Calu3 (cell line): ENCODE results near the gene DMP1. TPM values are rescaled to one million over a fixed set of nuclear protein-coding genes. Genes with fewer than 3 reads are reported as not detected.
A peak's percentile ranks its signal among the peaks of the same experiment; 100 is the strongest.
"Not testable (repeated sequence)": the region's sequence is repeated elsewhere in the genome, so short reads cannot be mapped to it uniquely, and the experiment has no call there.

Experiments
- BruUV-seq: library from RNA; stranded (reverse); fragments of 400-500 nt; replicated peaks from 2 replicates; lab custom pipeline; 2021; lab: Mats Ljungman, UMichigan
- CTCF ChIA-PET: fragments of 300-600 bp; sonication (Branson Sonifier 250); formaldehyde crosslinking; loops from one replicate; lab custom pipeline; 2022; ENCODE audit warnings: antibody characterized with exemption; lab: Charles Lee
- DNase-seq: peaks from one replicate; pipeline ENCODE4 v3.0.0; 2022
- H3K27ac Mint-ChIP-seq: one replicate; pipeline ENCODE4 v1.8.0; 2022; ENCODE audit warnings: mixed read lengths; ENCODE audit not compliant: unreplicated experiment
- H3K27me3 Mint-ChIP-seq: one replicate; pipeline ENCODE4 v1.8.0; 2022; ENCODE audit warnings: mixed read lengths; ENCODE audit not compliant: unreplicated experiment
- H3K36me3 Mint-ChIP-seq: one replicate; pipeline ENCODE4 v1.8.0; 2022; ENCODE audit warnings: mild to moderate bottlenecking, moderate library complexity, mixed read lengths; ENCODE audit not compliant: insufficient read depth, unreplicated experiment
- H3K4me1 Mint-ChIP-seq: one replicate; pipeline ENCODE4 v1.8.0; 2022; ENCODE audit warnings: mild to moderate bottlenecking, low read depth, mixed read lengths; ENCODE audit not compliant: unreplicated experiment
- H3K4me3 Mint-ChIP-seq: one replicate; pipeline ENCODE4 v1.8.0; 2022; ENCODE audit warnings: mild to moderate bottlenecking, low read depth, moderate library complexity, mixed read lengths; ENCODE audit not compliant: unreplicated experiment
- H3K9me3 Mint-ChIP-seq: one replicate; pipeline ENCODE4 v1.8.0; 2022; ENCODE audit warnings: low read depth, mixed read lengths; ENCODE audit not compliant: unreplicated experiment
- CTCF ChIP-seq: fragments of 200-600 bp; IDR thresholded peaks from one replicate; pipeline ENCODE4 v1.8.0; 2022; ENCODE audit warnings: antibody characterized with exemption; ENCODE audit not compliant: unreplicated experiment
- intact Hi-C: fragments of 100-400 bp; cut with micrococcal nuclease; formaldehyde crosslinking; loops from one replicate; pipeline ENCODE4 v1.10.0; 2022; ENCODE audit not compliant: unreplicated experiment
- total RNA-seq: library from RNA; stranded (reverse); gene quantifications from 2 replicates; pipeline ENCODE4 v1.2.3, GENCODE V29; 2022

Gene DMP1
- total RNA-seq, 1 experiment from 2014 or later = not detected

GRCh38 chr4:87677731-87678130 lies 27.7 kb downstream of the DMP1 start:
- no peak for TF ChIP-seq CTCF
- H3K27ac Mint-ChIP-seq = no peak overlapping the region
- H3K4me3 Mint-ChIP-seq = no peak overlapping the region
- DNase-seq = no peak
- H3K36me3 Mint-ChIP-seq = no peaks in the 10 kb centered on the region
- H3K27me3 Mint-ChIP-seq = no peaks in the 10 kb centered on the region
- CTCF ChIA-PET = no interaction called here
- intact Hi-C loops = no loop called here
- H3K9me3 Mint-ChIP-seq = peaks cover 2% of the 10 kb centered on the region
- H3K4me1 Mint-ChIP-seq = no peaks in the 10 kb centered on the region
- no TSS peak for BruUV-seq

- CTCF ChIA-PET = no interaction called here
- Mint-ChIP-seq H3K27me3 (no peaks in the 10 kb centered on the region), H3K36me3 (no peaks in the 10 kb centered on the region), H3K9me3 (no peaks in the 10 kb centered on the region), H3K4me3 (no peak overlapping the region), H3K27ac (no peak overlapping the region), H3K4me1 (no peaks in the 10 kb centered on the region)
- intact Hi-C loops = loop anchor here (1.0 kb wide), 2 partner anchors 136 to 160 kb away; no protein-coding TSS in a partner anchor
- TF ChIP-seq CTCF = peak; percentile 76
- DNase-seq = peak; percentile 31
- BruUV-seq = no TSS peak
These were observed 29.5 kb downstream of the DMP1 start for GRCh38 chr4:87679449-87680169.

GRCh38 chr4:87680271-87680670 lies 30.2 kb downstream of the DMP1 start:
- no peak for DNase-seq
- no peak overlapping the region for H3K27ac Mint-ChIP-seq
- H3K27me3 Mint-ChIP-seq = no peaks in the 10 kb centered on the region
- H3K4me1 Mint-ChIP-seq = no peaks in the 10 kb centered on the region
- no peaks in the 10 kb centered on the region for H3K9me3 Mint-ChIP-seq
- BruUV-seq = no TSS peak
- no peak overlapping the region for H3K4me3 Mint-ChIP-seq
- intact Hi-C loops = no loop called here
- TF ChIP-seq CTCF = no peak
- no peaks in the 10 kb centered on the region for H3K36me3 Mint-ChIP-seq
- CTCF ChIA-PET = no interaction called here

GRCh38 chr4:87688316-87688715 lies 38.2 kb downstream of the DMP1 start:
- CTCF ChIA-PET = no interaction called here
- peaks cover 6% of the 10 kb centered on the region for H3K9me3 Mint-ChIP-seq
- intact Hi-C loops = no loop called here
- no peaks in the 10 kb centered on the region for H3K4me1 Mint-ChIP-seq
- no peaks in the 10 kb centered on the region for H3K36me3 Mint-ChIP-seq
- no peak overlapping the region for H3K27ac Mint-ChIP-seq
- no peak overlapping the region for H3K4me3 Mint-ChIP-seq
- BruUV-seq = no TSS peak
- TF ChIP-seq CTCF = no peak
- H3K27me3 Mint-ChIP-seq = no peaks in the 10 kb centered on the region
- no peak for DNase-seq

GRCh38 chr4:87690947-87691346 lies 40.9 kb downstream of the DMP1 start:
- H3K9me3 Mint-ChIP-seq, H3K27me3 Mint-ChIP-seq, CTCF ChIA-PET, H3K4me1 Mint-ChIP-seq, BruUV-seq, H3K4me3 Mint-ChIP-seq, H3K27ac Mint-ChIP-seq, DNase-seq, H3K36me3 Mint-ChIP-seq, intact Hi-C loops: not testable (repeated sequence)

GRCh38 chr4:87692060-87692459 lies 42.0 kb downstream of the DMP1 start:
- H3K9me3 Mint-ChIP-seq, CTCF ChIA-PET, H3K36me3 Mint-ChIP-seq, DNase-seq, H3K27me3 Mint-ChIP-seq, H3K27ac Mint-ChIP-seq, H3K4me3 Mint-ChIP-seq, intact Hi-C loops, BruUV-seq, H3K4me1 Mint-ChIP-seq: not testable (repeated sequence)
